ENCODE results near the gene CCT3. TPM values are rescaled to one million over a fixed set of nuclear protein-coding genes. Genes with fewer than 3 reads are reported as not detected.
"Not testable (repeated sequence)": the region's sequence is repeated elsewhere in the genome, so short reads cannot be mapped to it uniquely, and the experiment has no call there.

CCT3 gene
- total RNA-seq, 4 donors from 2014 or later: 113 to 175 (median 137) TPM

- Histone ChIP-seq H3K27me3 (peaks cover 0 to 49% of the 10 kb centered on the region in 2 donors), H3K9me3 (no peaks in the 10 kb centered on the region), H3K27ac (no peak overlapping the region), H3K4me3 (no peak overlapping the region), H3K36me3 (no peaks in the 10 kb centered on the region), H3K4me1 (no peaks in the 10 kb centered on the region)
- TF ChIP-seq, protein P1, sequence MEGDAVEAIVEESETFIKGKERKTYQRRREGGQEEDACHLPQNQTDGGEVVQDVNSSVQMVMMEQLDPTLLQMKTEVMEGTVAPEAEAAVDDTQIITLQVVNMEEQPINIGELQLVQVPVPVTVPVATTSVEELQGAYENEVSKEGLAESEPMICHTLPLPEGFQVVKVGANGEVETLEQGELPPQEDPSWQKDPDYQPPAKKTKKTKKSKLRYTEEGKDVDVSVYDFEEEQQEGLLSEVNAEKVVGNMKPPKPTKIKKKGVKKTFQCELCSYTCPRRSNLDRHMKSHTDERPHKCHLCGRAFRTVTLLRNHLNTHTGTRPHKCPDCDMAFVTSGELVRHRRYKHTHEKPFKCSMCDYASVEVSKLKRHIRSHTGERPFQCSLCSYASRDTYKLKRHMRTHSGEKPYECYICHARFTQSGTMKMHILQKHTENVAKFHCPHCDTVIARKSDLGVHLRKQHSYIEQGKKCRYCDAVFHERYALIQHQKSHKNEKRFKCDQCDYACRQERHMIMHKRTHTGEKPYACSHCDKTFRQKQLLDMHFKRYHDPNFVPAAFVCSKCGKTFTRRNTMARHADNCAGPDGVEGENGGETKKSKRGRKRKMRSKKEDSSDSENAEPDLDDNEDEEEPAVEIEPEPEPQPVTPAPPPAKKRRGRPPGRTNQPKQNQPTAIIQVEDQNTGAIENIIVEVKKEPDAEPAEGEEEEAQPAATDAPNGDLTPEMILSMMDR (IDR thresholded peaks at IDR 0.05): no peak
- TF ChIP-seq POLR2A (IDR thresholded peaks at IDR 0.05): no peak
- no peak for TF ChIP-seq EP300 (IDR thresholded peaks at IDR 0.05)
- no peak for DNase-seq (ENCODE audit: low spot score in 2 of 2)
- 42 to 46% methylated on average over 6 of the region's 6 CpGs for WGBS, 2 donors
Observed at GRCh38 chr1:156356262-156356874, 18.3 kb upstream of the CCT3 start.

GRCh38 chr1:156352481-156352880 lies 14.4 kb upstream of the CCT3 start:
- H3K27me3 ChIP-seq: peaks cover 0 to 33% of the 10 kb centered on the region in 2 donors
- H3K27ac ChIP-seq; H3K9me3 ChIP-seq; H3K4me3 ChIP-seq; H3K4me1 ChIP-seq; DNase-seq (ENCODE audit: low spot score in 2 of 2); H3K36me3 ChIP-seq: not testable (repeated sequence)
- 87 to 91% methylated on average over 13 of the region's 13 CpGs for WGBS, 2 donors

- H3K27me3 ChIP-seq: peaks cover 0 to 5% of the 10 kb centered on the region in 2 donors
- DNase-seq (ENCODE audit: low spot score in 2 of 2): no peak
- no peaks in the 10 kb centered on the region for H3K4me1 ChIP-seq
- no peak overlapping the region for H3K4me3 ChIP-seq
- H3K9me3 ChIP-seq: no peaks in the 10 kb centered on the region
- no peak for TF ChIP-seq EP300 (IDR thresholded peaks at IDR 0.05)
- TF ChIP-seq POLR2A (IDR thresholded peaks at IDR 0.05): no peak
- TF ChIP-seq, protein P1 (IDR thresholded peaks at IDR 0.05): no peak
- H3K27ac ChIP-seq: no peak overlapping the region
- H3K36me3 ChIP-seq: no peaks in the 10 kb centered on the region
- 72 to 78% methylated on average over 4 of the region's 4 CpGs for WGBS, 2 donors
Observed at GRCh38 chr1:156347331-156347730, 9.2 kb upstream of the CCT3 start.

DNA sequence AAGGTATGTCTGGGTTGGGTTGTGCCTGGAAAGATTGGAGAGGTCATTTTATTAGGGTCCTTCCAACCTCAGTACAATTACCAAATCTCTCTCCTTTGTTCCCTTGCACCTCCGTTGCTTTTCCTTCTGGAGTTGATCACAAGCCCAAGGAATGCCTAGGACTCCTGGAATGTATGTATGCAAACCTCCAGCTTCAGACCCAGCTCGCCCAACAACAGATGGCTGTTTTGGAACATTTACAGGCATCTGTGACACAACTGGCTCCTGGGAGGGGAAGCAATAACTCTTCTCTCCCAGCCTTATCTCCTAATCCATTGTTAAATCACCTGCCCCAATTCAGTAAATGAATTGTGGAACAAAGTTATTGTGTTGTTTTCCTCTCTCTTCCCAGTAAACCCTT lies 8.5 kb upstream of the CCT3 start:
- no peak for DNase-seq (ENCODE audit: low spot score in 2 of 2)
- TF ChIP-seq EP300 (IDR thresholded peaks at IDR 0.05): no peak
- TF ChIP-seq, protein P1 (IDR thresholded peaks at IDR 0.05): no peak
- no peak for TF ChIP-seq POLR2A (IDR thresholded peaks at IDR 0.05)
- WGBS, 2 donors: 37 to 40% methylated on average over 2 of the region's 2 CpGs
- no peaks in the 10 kb centered on the region for H3K36me3 ChIP-seq
- H3K4me1 ChIP-seq: no peaks in the 10 kb centered on the region
- H3K27ac ChIP-seq: no peak overlapping the region
- H3K9me3 ChIP-seq: no peaks in the 10 kb centered on the region
- H3K4me3 ChIP-seq: no peak overlapping the region
- H3K27me3 ChIP-seq: peaks cover 0 to 5% of the 10 kb centered on the region in 2 donors

- not testable (repeated sequence) for H3K36me3 ChIP-seq; H3K9me3 ChIP-seq; H3K27me3 ChIP-seq; H3K4me1 ChIP-seq; H3K4me3 ChIP-seq; H3K27ac ChIP-seq; DNase-seq (ENCODE audit: low spot score in 2 of 2)
- WGBS, 2 donors: 77 to 86% methylated on average over 2 of the region's 2 CpGs
Observed at GRCh38 chr1:156346035-156346434, 7.9 kb upstream of the CCT3 start.

DNA sequence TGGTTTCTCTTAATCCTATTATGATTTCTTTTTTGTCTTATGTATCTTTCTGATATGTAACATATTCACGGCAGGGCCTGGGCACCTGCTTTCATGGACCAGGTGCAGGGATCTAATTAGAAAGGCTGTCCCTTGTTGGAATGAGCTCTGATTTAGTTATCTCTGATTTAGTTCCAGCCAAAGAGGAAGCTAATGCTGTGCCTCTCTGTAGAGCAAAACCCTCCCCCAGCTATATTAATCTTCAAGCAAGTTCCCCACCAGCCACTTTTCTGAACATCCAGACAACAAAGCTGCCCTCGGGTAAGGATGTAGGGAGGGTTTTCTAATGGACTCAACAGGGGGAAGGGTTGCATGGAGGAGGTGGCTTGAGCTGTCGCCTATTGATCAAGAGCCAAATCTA lies 6.3 kb upstream of the CCT3 start:
- Histone ChIP-seq H3K27me3 (peaks cover 0 to 5% of the 10 kb centered on the region in 2 donors), H3K4me1 (no peaks in the 10 kb centered on the region), H3K4me3 (no peak overlapping the region), H3K27ac (no peak overlapping the region), H3K9me3 (no peaks in the 10 kb centered on the region), H3K36me3 (no peaks in the 10 kb centered on the region)
- no peak for DNase-seq (ENCODE audit: low spot score in 2 of 2)
- TF ChIP-seq EP300 (IDR thresholded peaks at IDR 0.05) (no peak), POLR2A (IDR thresholded peaks at IDR 0.05) (no peak)
- TF ChIP-seq, protein P1 (IDR thresholded peaks at IDR 0.05): no peak
- WGBS, 2 donors: 64 to 79% methylated on average over 3 of the region's 3 CpGs

Measured in tibial nerve (tissue), 4 donors.